Right cardiac atrium (tissue), 5 donors: Measurements from ENCODE around the gene ITPK1. TPM values are rescaled to one million over a fixed set of nuclear protein-coding genes. Genes with fewer than 3 reads are reported as not detected.

Experiments
- ATAC-seq, 2 donors: fragments of 200-7000 bp; cut with Tn5 transposase; one replicate each; pipeline versions ENCODE4 v1.8.0 to v1.9.1; 2020; ENCODE audit warnings: moderate library complexity in 2 of 2, mild to moderate bottlenecking in 1 of 2
- DNase-seq, 3 donors: peaks; one replicate each; pipeline ENCODE4 v3.0.0-alpha.2; 2020
- H3K27ac ChIP-seq: one replicate; pipeline ENCODE4 v1.5.1; 2013; ENCODE audit warnings: mild to moderate bottlenecking, low read length, control low read depth, moderate library complexity
- H3K27me3 ChIP-seq: one replicate; pipeline ENCODE4 v1.6.1; 2013; ENCODE audit not compliant: control insufficient read depth, insufficient read depth
- H3K4me1 ChIP-seq: one replicate; pipeline ENCODE4 v1.6.1; 2013; ENCODE audit warnings: low read length; ENCODE audit not compliant: control insufficient read depth, insufficient read depth
- H3K4me3 ChIP-seq: one replicate; pipeline ENCODE4 v1.5.1; 2013; ENCODE audit warnings: low read length, control low read depth
- H3K9me3 ChIP-seq: one replicate; pipeline ENCODE4 v1.6.1; 2013; ENCODE audit warnings: low read length; ENCODE audit not compliant: control insufficient read depth
- WGBS: extraction: QIAGEN DNeasy Blood & Tissue Kit; methylation state at CpG from one replicate; pipeline ENCODE4 v1.1.7; 2013; 5-methylcytosine and 5-hydroxymethylcytosine counted together
- intact Hi-C, 4 donors: fragments of 100-400 bp; cut with DNase I; formaldehyde crosslinking; loops; one replicate each; pipeline versions ENCODE4 v1.11.0 to v1.14.0; 2022 to 2023
- polyA plus RNA-seq: library from polyadenylated mRNA; stranded (reverse); fragments of 200-250 nt; gene quantifications from one replicate; pipeline ENCODE4 v1.2.3, GENCODE V29; 2013
- total RNA-seq, 4 donors: library from RNA; stranded (reverse); fragmentation: NEBNext Ultra II Directional; extraction: Animal tissue kit (Norgen Biotek cat#: 25700); gene quantifications; one replicate each; pipeline ENCODE4 v1.2.1, GENCODE V29; 2021
- donor health status: healthy with polysubstance abuse.
- donor health status: DM: no; HTN: yes; CAD: no.
- donor health status: DM: no; HTN: no; CAD: no.
- donor health status: DM: no; HTN: yes; CAD: no; lungs with severe emphysema.
- donor health status: DM: yes; HTN: yes; CAD: no.

Gene ITPK1
- total and polyA plus RNA-seq, 5 donors: 78.2 to 135 (median 128) TPM

GRCh38 chr14:93059917-93060545 lies 55.7 kb downstream of the ITPK1 start:
- Histone ChIP-seq H3K27ac (peak overlapping the region; percentile 16), H3K27me3 (no peaks in the 10 kb centered on the region), H3K9me3 (no peaks in the 10 kb centered on the region), H3K4me1 (peaks cover 23% of the 10 kb centered on the region), H3K4me3 (no peak overlapping the region)
- ATAC-seq (peak in 1 of 2 donors; percentile 4), DNase-seq (peak in 2 of 3 donors; percentile 5 to 64)
- 58% methylated on average over 9 of the region's 9 CpGs for WGBS
- intact Hi-C loops: no loop called here

- Histone ChIP-seq H3K27ac (no peak overlapping the region), H3K27me3 (no peaks in the 10 kb centered on the region), H3K9me3 (no peaks in the 10 kb centered on the region), H3K4me3 (no peak overlapping the region), H3K4me1 (peaks cover 18% of the 10 kb centered on the region)
- intact Hi-C loops: no loop called here
- ATAC-seq: no peak
- 97% methylated on average over 16 of the region's 16 CpGs for WGBS
- DNase-seq: peak in 1 of 3 donors; percentile 49
These were observed 56.5 kb downstream of the ITPK1 start for GRCh38 chr14:93059260-93059659.

DNA sequence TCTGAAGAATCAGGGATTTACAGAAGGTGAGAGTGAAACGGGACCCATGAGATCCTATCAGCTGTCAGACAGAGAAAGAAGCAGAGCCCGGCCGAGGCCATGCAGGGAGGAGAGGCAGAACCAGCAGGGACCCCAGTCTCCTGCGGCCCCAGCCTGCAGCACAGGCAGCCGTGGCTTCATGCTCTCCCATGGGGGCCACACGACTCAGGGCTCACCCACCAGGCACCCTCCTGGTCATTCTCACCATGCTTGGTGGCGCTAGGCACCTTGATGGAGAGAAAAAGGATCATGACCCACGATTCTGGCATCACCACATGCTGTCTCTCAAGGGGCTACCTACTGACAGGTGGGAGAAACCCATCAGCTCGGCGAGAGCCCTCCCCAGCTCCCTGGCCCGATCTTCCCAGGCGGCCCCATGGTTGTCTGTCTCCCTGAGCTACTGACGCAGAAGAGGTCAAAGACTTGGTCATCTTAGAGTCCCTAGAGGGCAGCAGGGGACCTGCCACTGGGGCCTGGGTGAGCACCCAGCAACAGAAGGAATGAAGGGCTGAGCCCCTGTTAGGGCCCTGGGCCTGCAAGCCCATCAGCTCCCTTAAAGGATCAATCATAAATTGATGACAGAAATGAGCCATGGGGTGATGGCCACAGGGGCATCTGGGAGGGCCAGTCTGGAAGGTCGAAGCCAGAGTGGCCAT lies 58.0 kb downstream of the ITPK1 start:
- DNase-seq (peak in 2 of 3 donors; percentile 28 to 43), ATAC-seq (no peak)
- Histone ChIP-seq H3K27me3 (no peaks in the 10 kb centered on the region), H3K4me1 (peaks cover 15% of the 10 kb centered on the region), H3K4me3 (no peak overlapping the region), H3K9me3 (no peaks in the 10 kb centered on the region), H3K27ac (no peak overlapping the region)
- WGBS: 92% methylated on average over 14 of the region's 14 CpGs
- intact Hi-C loops: no loop called here

DNA sequence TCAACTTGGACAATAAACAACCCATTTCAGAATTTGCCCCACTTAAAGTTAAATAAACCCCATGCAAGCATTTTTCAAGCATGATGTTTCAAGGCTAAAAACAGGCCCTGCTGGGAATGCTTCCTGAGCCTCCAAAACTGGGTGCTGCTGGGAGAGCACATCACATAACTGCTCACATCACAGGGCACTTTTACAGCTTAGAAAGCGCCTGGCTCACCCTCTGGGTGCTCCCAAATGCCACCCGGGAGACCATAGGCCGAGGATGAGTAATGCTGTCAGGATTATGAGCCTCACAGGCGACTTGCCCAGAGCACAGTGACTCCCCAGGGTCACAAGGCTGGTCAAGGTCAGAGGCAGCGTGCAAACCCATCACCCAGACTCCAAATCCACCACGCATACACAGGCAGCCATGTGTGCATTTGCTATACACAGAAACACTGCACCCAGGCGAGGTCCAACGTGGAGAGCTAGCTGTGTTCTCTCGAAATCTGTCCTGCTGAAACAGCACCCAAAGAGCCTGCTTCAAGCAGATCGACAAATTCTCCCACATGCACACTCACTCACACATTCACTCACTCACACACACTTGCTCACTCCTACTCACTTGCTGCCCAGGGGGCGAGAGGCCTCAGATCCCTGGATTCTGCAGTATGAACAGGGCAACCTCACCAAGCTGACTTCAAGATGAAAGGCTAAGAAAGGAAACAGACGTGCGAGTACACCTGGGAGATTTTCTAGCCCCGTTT lies 58.7 kb downstream of the ITPK1 start:
- 71% methylated on average over 14 of the region's 14 CpGs for WGBS
- no peaks in the 10 kb centered on the region for H3K9me3 ChIP-seq
- H3K4me3 ChIP-seq: no peak overlapping the region
- H3K27ac ChIP-seq: peak overlapping the region; percentile 39
- intact Hi-C loops: no loop called here
- ATAC-seq: peak in 1 of 2 donors; percentile 65
- no peaks in the 10 kb centered on the region for H3K27me3 ChIP-seq
- H3K4me1 ChIP-seq: peaks cover 12% of the 10 kb centered on the region
- DNase-seq: peak in 2 of 3 donors; percentile 48 to 49

DNA sequence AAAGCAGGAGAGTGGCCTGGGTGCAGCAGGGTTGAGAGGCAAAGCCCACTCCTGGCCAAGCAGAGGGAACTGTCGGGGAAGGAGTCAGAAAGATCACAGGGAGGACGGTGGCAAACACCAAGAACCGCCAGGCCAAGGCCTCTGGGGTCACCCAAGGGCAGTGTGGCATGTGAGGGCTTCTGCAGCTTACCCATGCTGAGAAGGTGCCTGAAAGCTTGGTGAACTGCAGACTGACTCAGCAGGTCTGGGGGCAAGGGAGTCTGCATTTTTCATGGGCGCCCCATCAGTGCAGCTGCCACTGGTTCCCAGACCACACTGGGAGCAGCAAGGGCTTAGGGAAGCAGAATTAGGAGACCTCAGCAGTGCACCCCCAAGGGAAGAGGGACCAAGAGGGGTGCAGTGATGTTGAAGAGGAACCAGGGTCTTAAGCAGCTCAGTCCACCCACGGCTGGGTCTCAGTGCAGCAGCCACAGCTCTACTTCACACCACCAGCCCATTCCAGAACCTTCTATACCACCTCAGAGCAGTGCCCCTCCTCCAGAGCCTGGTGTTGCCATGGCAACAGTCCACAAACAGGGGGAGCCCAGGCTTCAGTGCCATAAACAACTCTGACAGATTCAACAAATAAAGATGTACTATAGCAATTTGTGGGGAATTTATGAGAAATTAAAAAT lies 59.4 kb downstream of the ITPK1 start:
- intact Hi-C loops: no loop called here
- Histone ChIP-seq H3K4me1 (peaks cover 12% of the 10 kb centered on the region), H3K27me3 (no peaks in the 10 kb centered on the region), H3K9me3 (no peaks in the 10 kb centered on the region), H3K27ac (peak overlapping the region; percentile 79), H3K4me3 (no peak overlapping the region)
- peak in 2 of 3 donors; percentile 20 to 32 for DNase-seq
- ATAC-seq: no peak
- 72% methylated on average over 5 of the region's 5 CpGs for WGBS

- WGBS: 87% methylated on average over 9 of the region's 9 CpGs
- intact Hi-C loops: no loop called here
- DNase-seq (peak in 1 of 3 donors; percentile 46), ATAC-seq (peak in 1 of 2 donors; percentile 21)
- peak overlapping the region; percentile 79 for H3K27ac ChIP-seq
- no peak overlapping the region for H3K4me3 ChIP-seq
- peaks cover 10% of the 10 kb centered on the region for H3K4me1 ChIP-seq
- H3K27me3 ChIP-seq: no peaks in the 10 kb centered on the region
- no peaks in the 10 kb centered on the region for H3K9me3 ChIP-seq
These were observed 60.0 kb downstream of the ITPK1 start for GRCh38 chr14:93055651-93056115.

DNA sequence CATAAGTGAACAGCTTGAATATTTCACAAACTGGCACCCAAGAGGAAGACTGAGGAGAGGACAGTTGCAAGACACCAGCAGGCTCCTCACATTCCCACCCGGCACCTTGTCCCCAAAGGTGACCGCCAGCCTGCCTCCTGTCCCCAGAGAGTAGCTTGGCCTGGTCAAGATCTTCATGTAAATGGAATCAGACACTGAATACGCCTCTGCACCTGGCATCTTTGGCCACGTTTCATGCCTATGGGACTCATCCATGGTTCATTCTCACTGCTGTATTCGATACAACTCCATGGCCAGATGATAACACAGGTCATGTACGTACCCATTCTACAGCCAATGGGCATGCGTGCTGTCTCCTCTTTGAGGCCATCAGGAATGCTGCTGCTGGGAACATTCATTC lies 60.8 kb downstream of the ITPK1 start:
- DNase-seq: peak in 2 of 3 donors; percentile 6 to 20
- intact Hi-C loops: no loop called here
- Histone ChIP-seq H3K4me3 (no peak overlapping the region), H3K4me1 (peaks cover 14% of the 10 kb centered on the region), H3K9me3 (no peaks in the 10 kb centered on the region), H3K27ac (no peak overlapping the region), H3K27me3 (no peaks in the 10 kb centered on the region)
- 96% methylated on average over 7 of the region's 7 CpGs for WGBS
- no peak for ATAC-seq

DNA sequence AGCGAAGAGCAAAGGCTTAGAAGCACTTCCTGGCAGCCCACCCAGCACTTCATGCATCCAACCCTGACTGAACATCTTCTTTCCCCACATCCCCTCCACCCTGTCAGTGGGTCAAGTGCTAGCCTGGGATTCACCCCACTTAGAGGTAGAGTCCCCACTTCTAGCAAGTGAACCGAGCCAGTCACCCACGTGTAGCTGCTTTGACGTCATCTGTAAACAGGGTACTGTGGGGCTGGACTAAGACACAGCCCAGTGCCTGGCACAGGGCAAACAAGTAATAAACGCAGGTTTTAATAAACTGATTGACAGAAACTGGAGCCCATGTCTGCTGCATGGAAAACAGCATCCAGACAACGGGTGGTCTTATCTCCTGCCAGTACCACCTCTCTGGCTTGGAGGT lies 61.7 kb downstream of the ITPK1 start:
- Histone ChIP-seq H3K27ac (no peak overlapping the region), H3K9me3 (no peaks in the 10 kb centered on the region), H3K4me3 (no peak overlapping the region), H3K27me3 (no peaks in the 10 kb centered on the region), H3K4me1 (peaks cover 17% of the 10 kb centered on the region)
- intact Hi-C loops: no loop called here
- ATAC-seq (no peak), DNase-seq (peak in 1 of 3 donors; percentile 5)
- 83% methylated on average over 6 of the region's 6 CpGs for WGBS

DNA sequence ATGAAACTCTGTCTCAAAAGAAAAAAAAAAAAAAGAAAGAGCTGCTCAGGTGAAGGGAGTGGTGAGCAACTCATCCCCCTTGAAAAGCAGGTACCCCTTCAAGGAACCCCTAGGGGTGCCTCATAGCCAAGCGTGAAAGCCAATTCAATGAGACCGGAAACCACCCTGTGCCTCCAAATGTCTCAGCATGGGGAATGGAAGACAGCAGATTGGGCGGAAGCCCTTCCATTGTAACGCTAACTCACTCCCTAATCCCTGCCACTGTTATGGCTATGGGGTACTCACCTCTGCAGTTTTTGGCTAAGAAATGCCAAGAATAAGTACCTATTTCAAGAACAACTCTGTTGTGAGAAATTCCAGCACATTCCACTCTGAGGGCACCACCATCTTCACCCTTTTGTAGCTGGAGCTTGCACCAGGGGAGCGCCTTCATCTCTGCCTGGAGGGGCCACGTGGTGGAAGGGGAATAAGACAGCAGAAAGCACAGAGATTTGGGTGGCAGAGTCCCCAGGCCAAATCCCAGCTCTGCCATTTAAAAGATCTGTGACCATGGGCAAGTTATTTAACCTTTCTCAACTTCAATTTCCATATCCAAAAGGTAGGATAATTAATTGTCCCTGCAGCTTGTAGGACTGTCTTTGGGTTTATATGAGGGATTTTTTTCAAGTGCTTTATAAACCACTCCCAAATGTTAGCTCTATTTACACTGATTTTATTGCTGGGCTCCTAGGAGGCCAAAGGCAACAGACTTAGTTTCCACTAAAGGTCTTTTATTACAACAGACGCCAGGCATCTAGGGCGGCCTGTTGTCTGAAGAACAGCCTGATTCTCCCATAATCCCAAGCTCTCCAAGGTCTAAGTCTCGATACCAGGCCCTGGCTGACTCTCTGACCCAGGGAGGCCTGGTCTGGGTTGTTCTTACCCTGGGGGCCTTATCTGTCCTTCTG lies 63.9 kb downstream of the ITPK1 start:
- peaks cover 17% of the 10 kb centered on the region for H3K4me1 ChIP-seq

GRCh38 chr14:93050761-93051160 lies 65.0 kb downstream of the ITPK1 start:
- Histone ChIP-seq H3K27ac (no peak overlapping the region), H3K4me3 (no peak overlapping the region), H3K9me3 (no peaks in the 10 kb centered on the region), H3K4me1 (peaks cover 17% of the 10 kb centered on the region), H3K27me3 (no peaks in the 10 kb centered on the region)
- intact Hi-C loops: no loop called here
- 74% methylated on average over 12 of the region's 12 CpGs for WGBS
- ATAC-seq: no peak
- DNase-seq: peak in 2 of 3 donors; percentile 48 to 49

More for the DNA sequence above, 63.9 kb downstream of the ITPK1 start:
- H3K4me3 ChIP-seq: no peak overlapping the region
- intact Hi-C loops: no loop called here
- WGBS: 95% methylated on average over 9 of the region's 9 CpGs
- ATAC-seq (no peak), DNase-seq (peak in 1 of 3 donors; percentile 4)
- H3K27ac ChIP-seq: no peak overlapping the region
- H3K9me3 ChIP-seq: no peaks in the 10 kb centered on the region
- no peaks in the 10 kb centered on the region for H3K27me3 ChIP-seq
